H1 (cell line): Measurements from ENCODE around the gene RERE. TPM values are rescaled to one million over a fixed set of nuclear protein-coding genes. Genes with fewer than 3 reads are reported as not detected.

Source experiments
- ATF3 ChIP-seq: IDR thresholded peaks from 2 replicates; pipeline ENCODE4 v1.6.1; 2011; ENCODE audit warnings: low read depth, mild to moderate bottlenecking, low read length; ENCODE audit not compliant: insufficient read depth
- BACH1 ChIP-seq: IDR thresholded peaks from 2 replicates; pipeline ENCODE4 v1.6.1; 2012; ENCODE audit warnings: low read length, improper control_type of control experiment
- CHD7 ChIP-seq: fragments of 300-600 bp; sonication (generic); IDR thresholded peaks from 2 replicates; pipeline ENCODE4 v1.7.1; 2012; ENCODE audit warnings: low read length, moderate library complexity, mild to moderate bottlenecking, inconsistent platforms; ENCODE audit not compliant: insufficient replicate concordance
- HDAC2 ChIP-seq, 2 experiments: fragments of 300-600 bp in 1 of 2; sonication (generic) in 1 of 2; IDR thresholded peaks; 2 replicates each; pipeline ENCODE4 v1.6.1; 2011 to 2012; ENCODE audit warnings: low read depth in 2 of 2, low read length in 2 of 2, mild to moderate bottlenecking in 2 of 2, moderate library complexity in 2 of 2, borderline replicate concordance in 1 of 2, inconsistent platforms in 1 of 2
- RFX5 ChIP-seq: IDR thresholded peaks from 2 replicates; pipeline ENCODE4 v1.6.1; 2011; ENCODE audit warnings: low read depth, low read length, improper control_type of control experiment, borderline replicate concordance
- SIN3A ChIP-seq, 2 experiments: IDR thresholded peaks in 1 of 2; conservative IDR thresholded peaks in 1 of 2; 2 replicates each; pipeline ENCODE4 v1.6.1; 2011 to 2012; ENCODE audit warnings: low read length in 2 of 2, improper control_type of control experiment in 1 of 2, low read depth in 1 of 2, mild to moderate bottlenecking in 1 of 2
- SIRT6 ChIP-seq: IDR thresholded peaks from one replicate; pipeline ENCODE4 v1.7.1; 2012; ENCODE audit warnings: low read length, inconsistent platforms
- TBP ChIP-seq: IDR thresholded peaks from 2 replicates; pipeline ENCODE4 v1.6.1; 2011; ENCODE audit warnings: low read depth, low read length, improper control_type of control experiment
- YY1 ChIP-seq: IDR thresholded peaks from 2 replicates; pipeline ENCODE4 v1.6.1; 2011; ENCODE audit warnings: low read depth, mild to moderate bottlenecking, low read length
- polyA plus RNA-seq, 7 experiments: library from polyadenylated mRNA; depleted of rRNA in 3 of 7; stranded (reverse) in 5 of 7; unstranded in 2 of 7; fragments of >200 nt in 5 of 7; fragments of 200-250 nt in 2 of 7; gene quantifications; 1 replicate in 5 of 7; 2 replicates in 1 of 7; 4 replicates in 1 of 7; pipeline versions ENCODE4 v1.2.1 to v1.2.3, GENCODE V29; 2011 to 2013; ENCODE audit warnings: missing spikeins in 2 of 7, mixed read lengths in 2 of 7
- total RNA-seq: library from RNA; stranded (reverse); fragmentation: NEBNext Ultra II Directional; extraction: Animal tissue kit (Norgen Biotek cat#: 25700); gene quantifications from 2 replicates; pipeline ENCODE4 v1.2.1, GENCODE V29; 2021

The RERE gene
- total and polyA plus RNA-seq, 2 of the 8 experiments (the other 6 are each of a cell fraction or from before 2014, with no cell fraction given): 15.3 to 142 TPM

DNA sequence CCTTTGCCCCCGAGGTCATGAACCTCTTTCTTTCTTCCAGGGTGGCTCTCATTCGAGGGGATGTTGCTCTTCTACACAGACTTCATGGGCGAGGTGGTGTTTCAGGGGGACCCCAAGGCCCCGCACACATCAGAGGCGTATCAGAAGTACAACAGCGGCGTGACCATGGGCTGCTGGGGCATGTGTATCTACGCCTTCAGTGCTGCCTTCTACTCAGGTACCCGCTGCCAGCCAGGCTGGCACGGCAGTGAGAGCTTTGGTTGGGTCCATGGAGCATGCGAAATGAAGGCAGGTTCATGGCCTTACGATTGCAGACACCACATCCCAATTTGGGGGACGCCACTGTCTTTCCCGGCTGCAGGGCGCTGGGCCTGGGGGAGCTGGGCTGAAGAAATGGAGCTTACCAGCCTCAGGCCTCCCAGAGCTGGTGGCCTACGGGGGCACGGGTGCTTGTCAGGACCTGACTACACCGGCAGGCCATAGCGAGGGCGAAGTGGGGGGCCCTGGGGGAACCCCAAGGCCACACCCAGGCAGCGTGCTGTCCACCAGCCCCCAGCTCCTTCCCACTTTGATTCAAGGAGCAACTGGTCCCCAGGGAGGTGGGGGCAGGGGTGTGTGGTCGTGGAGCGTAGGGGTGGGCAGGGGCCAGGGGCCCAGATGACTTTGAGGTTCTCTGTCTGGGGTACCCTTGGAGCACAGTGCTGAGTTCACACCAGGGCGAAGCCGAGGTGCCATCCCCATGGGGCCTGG is 479.5 kb downstream of the RERE start (continued):
- TF ChIP-seq CHD7 (no peak), SIN3A (conservative IDR thresholded peaks at IDR 0.05 in 1 of 2, IDR thresholded peaks at IDR 0.05 in 1 of 2; ENCODE audit: low read depth in 1 of 2, low read length in 2 of 2) (no peak), SIRT6 (no peak), HDAC2 (IDR thresholded peaks at IDR 0.05; ENCODE audit: borderline replicate concordance in 1 of 2, low read depth in 2 of 2, low read length in 2 of 2) (no peak), ATF3 (no peak), BACH1 (no peak), TBP (no peak), RFX5 (no peak), YY1 (no peak)
